BLaER1 treated with 17β-estradiol and CSF1 and Interleukin-3, amounts not matched to agents 10 nM and 100 nM (cell line): Measurements from ENCODE around the gene PDZD2.
A peak's percentile ranks its signal among the peaks of the same experiment; 100 is the strongest.

ENCODE experiments used
- H3K27ac ChIP-seq, 11 experiments: shearing (Covaris generic); formaldehyde crosslinking; 2 replicates each; pipeline ENCODE4 v1.8.1; 2022
- H3K27me3 ChIP-seq, 11 experiments: shearing (Covaris generic); formaldehyde crosslinking; 2 replicates each; pipeline ENCODE4 v1.8.1; 2022
- H3K36me3 ChIP-seq, 11 experiments: shearing (Covaris generic); formaldehyde crosslinking; 2 replicates each; pipeline ENCODE4 v1.8.1; 2022
- H3K4me1 ChIP-seq, 10 experiments: shearing (Covaris generic); formaldehyde crosslinking; 2 replicates each; pipeline ENCODE4 v1.8.1; 2022
- H3K4me2 ChIP-seq, 11 experiments: shearing (Covaris generic); formaldehyde crosslinking; 2 replicates each; pipeline ENCODE4 v1.8.1; 2022
- H3K4me3 ChIP-seq, 10 experiments: shearing (Covaris generic); formaldehyde crosslinking; 2 replicates each; pipeline ENCODE4 v1.8.1; 2022
- H3K9ac ChIP-seq, 11 experiments: shearing (Covaris generic); formaldehyde crosslinking; 2 replicates each; pipeline ENCODE4 v1.8.1; 2022
- H3K9me3 ChIP-seq, 11 experiments: shearing (Covaris generic); formaldehyde crosslinking; replicated peaks in 1 of 11; 2 replicates each; pipeline ENCODE4 v1.8.1; 2022
- H4K20me1 ChIP-seq, 11 experiments: shearing (Covaris generic); formaldehyde crosslinking; 2 replicates each; pipeline ENCODE4 v1.8.1; 2022
- Cebpa-rat ChIP-seq, 11 experiments: shearing (Covaris generic); IDR thresholded peaks; 2 replicates each; pipeline ENCODE4 v1.8.1; 2022

PDZD2 gene

DNA sequence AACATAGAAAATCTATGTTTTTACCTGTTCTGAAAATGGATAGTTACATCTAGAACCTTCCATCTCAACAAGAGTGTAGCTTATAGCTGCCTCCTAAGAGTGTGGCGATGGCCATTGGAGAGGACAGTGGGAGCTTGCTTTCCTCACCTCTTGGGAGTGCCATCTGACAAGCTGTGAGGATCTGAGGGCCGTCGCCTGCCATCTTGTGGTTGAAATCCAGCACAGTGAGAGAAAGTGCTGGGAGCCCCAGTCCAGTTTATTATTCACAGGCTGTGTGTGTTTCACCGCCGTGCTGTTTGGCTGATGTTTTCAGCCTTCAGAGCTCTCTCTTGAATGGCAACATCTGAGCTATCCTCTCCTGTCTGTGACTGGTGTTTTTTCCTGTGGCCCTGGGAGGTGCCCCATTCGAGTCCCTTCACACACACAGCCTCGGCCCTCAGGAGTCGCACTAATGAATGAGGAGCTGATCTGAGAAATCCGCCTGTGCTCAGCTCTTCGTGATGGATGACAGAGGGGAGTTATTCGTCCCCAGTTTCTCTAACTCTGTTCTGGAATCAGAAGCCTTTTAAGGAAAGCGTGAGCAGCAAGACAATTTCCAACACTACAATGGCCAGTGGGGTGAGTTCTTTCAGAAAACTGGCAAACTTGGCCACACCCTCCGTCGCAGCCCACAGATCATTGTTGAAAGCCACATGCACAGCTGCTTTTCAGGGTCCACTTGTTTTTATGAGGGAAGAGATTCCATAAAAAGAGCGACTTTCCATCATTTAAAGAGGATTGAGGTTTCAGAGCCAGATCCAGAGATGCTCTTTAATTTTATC lies 170.3 kb downstream of the PDZD2 start:
- Histone ChIP-seq H3K9ac (no peak overlapping the region), H3K36me3 (no peaks in the 10 kb centered on the region), H3K4me3 (no peak overlapping the region), H3K27me3 (no peaks in the 10 kb centered on the region), H3K9me3 (no peaks in the 10 kb centered on the region), H3K4me2 (no peak overlapping the region), H3K27ac (no peak overlapping the region), H3K4me1 (peaks cover 0 to 7% (median 0%) of the 10 kb centered on the region in 10 experiments; a peak in 1 of 20 replicates), H4K20me1 (no peaks in the 10 kb centered on the region)
- TF ChIP-seq Cebpa-rat (IDR thresholded peaks at IDR 0.05), result no peak

DNA sequence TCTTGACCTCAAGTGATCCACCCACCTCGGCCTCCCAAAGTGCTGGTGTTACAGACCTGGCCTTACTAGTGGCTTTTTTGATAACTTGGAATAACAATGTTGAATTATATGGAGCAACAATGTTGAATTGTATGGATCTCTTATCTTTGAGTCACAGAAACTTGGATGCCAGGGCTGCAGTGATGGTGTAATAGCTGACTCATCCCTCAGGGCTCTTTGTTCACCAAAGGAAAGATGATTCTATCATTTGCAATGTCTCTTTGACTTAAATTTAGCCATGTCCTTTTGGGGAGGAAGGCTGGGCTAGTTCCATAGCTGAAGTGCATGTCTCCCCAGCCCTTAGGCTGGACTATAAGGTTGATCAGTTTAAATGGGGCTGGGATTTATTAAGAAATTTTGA lies 172.3 kb downstream of the PDZD2 start:
- Histone ChIP-seq H3K36me3 (no peaks in the 10 kb centered on the region), H3K9ac (no peak overlapping the region), H3K4me1 (peaks cover 0 to 7% (median 0%) of the 10 kb centered on the region in 10 experiments; a peak in 1 of 20 replicates), H3K4me3 (no peak overlapping the region), H3K9me3 (no peaks in the 10 kb centered on the region), H3K27me3 (no peaks in the 10 kb centered on the region), H4K20me1 (no peaks in the 10 kb centered on the region), H3K4me2 (no peak overlapping the region), H3K27ac (no peak overlapping the region)
- no peak for TF ChIP-seq Cebpa-rat (IDR thresholded peaks at IDR 0.05)

DNA sequence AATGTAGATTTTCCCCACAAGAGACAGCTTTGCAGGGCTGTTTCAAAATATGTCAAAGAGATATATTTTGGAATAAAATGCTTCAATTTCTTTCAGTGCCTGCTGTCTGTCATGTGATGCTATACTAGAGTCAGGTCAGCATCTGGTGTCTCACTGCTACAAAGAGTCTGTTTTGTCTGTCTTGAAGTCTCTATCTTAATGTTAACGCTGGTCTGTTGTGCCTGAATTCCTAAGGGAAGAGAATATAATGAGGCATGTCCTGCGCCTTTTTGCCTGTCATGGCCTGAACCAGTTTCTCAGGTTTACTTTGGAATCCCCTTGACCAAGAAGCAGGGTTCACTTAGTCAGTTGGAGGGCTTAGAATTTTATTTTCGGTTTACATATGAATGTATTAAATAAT lies 176.4 kb downstream of the PDZD2 start:
- no peaks in the 10 kb centered on the region for H3K9me3 ChIP-seq
- H3K27ac ChIP-seq, result no peak overlapping the region
- peaks cover 0 to 7% (median 0%) of the 10 kb centered on the region in 10 experiments; a peak in 1 of 20 replicates for H3K4me1 ChIP-seq
- H3K36me3 ChIP-seq, result no peaks in the 10 kb centered on the region
- H3K27me3 ChIP-seq, result no peaks in the 10 kb centered on the region
- H3K9ac ChIP-seq, result no peak overlapping the region
- no peak overlapping the region for H3K4me3 ChIP-seq
- H3K4me2 ChIP-seq, result no peak overlapping the region
- TF ChIP-seq Cebpa-rat (IDR thresholded peaks at IDR 0.05), result no peak
- H4K20me1 ChIP-seq, result no peaks in the 10 kb centered on the region

DNA sequence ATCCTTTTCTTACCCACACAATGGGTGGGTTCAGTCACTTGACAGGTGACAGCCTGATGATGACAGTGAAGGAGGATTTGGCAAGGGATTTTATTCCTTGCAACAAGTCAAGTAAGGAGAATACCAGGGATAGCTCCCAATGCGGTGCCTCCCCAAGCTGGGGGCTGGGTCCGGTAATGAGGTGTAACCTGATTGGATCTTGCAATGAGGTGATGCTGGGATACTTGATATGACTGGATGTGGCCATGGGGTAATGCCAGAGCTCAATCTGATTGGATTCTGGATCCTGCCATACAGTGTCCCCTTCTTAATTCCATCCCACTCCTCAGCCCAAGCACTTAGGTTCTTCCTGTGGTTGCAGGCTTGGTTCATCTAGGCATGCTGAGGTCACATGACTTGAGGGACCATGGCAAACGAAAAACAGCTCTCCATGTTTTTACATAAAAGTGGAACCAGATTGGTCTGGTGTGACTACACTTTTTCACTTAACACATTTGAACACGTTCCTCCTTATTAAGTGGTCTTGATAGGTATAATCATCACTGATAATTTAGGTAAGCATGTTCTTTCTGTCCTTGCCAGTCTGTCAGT lies 181.1 kb downstream of the PDZD2 start:
- Histone ChIP-seq H3K4me3 (no peak overlapping the region), H3K9ac (no peak overlapping the region), H3K27ac (no peak overlapping the region), H3K9me3 (no peaks in the 10 kb centered on the region), H4K20me1 (no peaks in the 10 kb centered on the region), H3K36me3 (no peaks in the 10 kb centered on the region), H3K27me3 (no peaks in the 10 kb centered on the region), H3K4me1 (peaks cover 0 to 9% (median 0%) of the 10 kb centered on the region in 10 experiments; a peak in 5 of 20 replicates), H3K4me2 (no peak overlapping the region)
- no peak for TF ChIP-seq Cebpa-rat (IDR thresholded peaks at IDR 0.05)

DNA sequence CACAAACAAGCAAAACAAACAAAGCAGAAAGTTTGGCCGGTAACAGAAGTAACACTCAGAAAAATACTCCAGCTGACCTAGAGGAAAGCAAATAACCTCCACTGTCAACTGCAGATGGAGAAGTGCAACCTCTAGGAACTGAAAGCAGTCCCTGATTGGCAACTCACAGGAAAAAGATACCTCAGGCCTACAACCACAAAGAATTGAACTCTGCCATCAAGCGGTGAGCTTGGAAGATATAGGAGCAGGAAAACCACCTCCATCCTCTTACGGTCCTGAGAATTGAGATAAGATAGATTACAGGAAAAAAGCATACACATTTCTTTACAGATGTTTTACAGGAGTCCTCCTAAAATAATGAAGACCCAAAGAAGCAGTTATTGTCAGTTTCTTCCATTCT lies 184.5 kb downstream of the PDZD2 start:
- Histone ChIP-seq H3K27ac (no peak overlapping the region), H3K4me1 (peaks cover 0 to 9% (median 0%) of the 10 kb centered on the region in 10 experiments; a peak in 5 of 20 replicates), H3K27me3 (no peaks in the 10 kb centered on the region), H3K9me3 (peaks cover 3 to 7% (median 5%) of the 10 kb centered on the region in 11 experiments), H3K36me3 (no peaks in the 10 kb centered on the region; a peak in 1 of 22 replicates), H3K9ac (no peak overlapping the region), H3K4me3 (no peak overlapping the region), H4K20me1 (no peaks in the 10 kb centered on the region), H3K4me2 (peak overlapping the region in 1 of 11 experiments; percentile 26; a peak in 3 of 22 replicates)
- TF ChIP-seq Cebpa-rat (IDR thresholded peaks at IDR 0.05), result no peak

DNA sequence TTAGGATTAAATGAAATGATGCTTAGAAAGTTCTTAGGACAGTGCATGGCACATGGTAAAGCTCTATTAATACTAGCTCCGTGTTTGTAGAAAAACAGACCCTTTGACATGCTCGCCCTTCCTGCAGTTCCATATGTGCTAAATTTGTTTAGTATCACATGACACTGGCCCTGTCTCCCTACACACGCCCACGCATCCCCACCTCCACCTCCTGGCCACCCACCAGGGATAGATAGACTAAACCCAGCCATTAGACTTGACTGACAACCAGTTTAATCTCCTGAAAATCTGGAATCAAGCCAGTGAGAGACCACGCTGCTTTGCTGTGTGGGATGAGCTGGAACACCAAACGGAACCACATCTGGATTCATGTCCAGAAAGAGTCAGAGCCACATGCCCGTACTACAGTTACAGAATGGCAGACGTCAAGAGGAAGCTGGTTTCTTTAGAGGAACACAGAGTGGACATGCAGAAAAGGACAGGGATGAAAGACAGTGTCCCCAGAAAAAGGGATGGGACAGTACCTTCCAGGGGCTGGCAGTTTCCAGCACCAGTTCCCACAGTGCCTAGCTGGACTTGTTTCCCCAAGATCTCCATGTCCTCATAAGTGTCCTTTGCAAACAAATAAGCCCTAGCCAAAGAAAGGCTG lies 186.1 kb downstream of the PDZD2 start:
- Histone ChIP-seq H3K27me3 (no peaks in the 10 kb centered on the region), H3K9me3 (peaks cover 17 to 22% (median 20%) of the 10 kb centered on the region in 11 experiments), H3K4me3 (no peak overlapping the region), H3K4me2 (no peak overlapping the region), H3K36me3 (no peaks in the 10 kb centered on the region; a peak in 1 of 22 replicates), H3K4me1 (peaks cover 0 to 9% (median 0%) of the 10 kb centered on the region in 10 experiments; a peak in 5 of 20 replicates), H4K20me1 (no peaks in the 10 kb centered on the region), H3K9ac (no peak overlapping the region), H3K27ac (no peak overlapping the region)
- no peak for TF ChIP-seq Cebpa-rat (IDR thresholded peaks at IDR 0.05)

- H3K4me1 ChIP-seq, result peaks cover 0 to 9% (median 0%) of the 10 kb centered on the region in 10 experiments; a peak in 5 of 20 replicates
- no peak overlapping the region for H3K9ac ChIP-seq
- peaks cover 17 to 23% (median 21%) of the 10 kb centered on the region in 11 experiments for H3K9me3 ChIP-seq
- H3K36me3 ChIP-seq, result no peaks in the 10 kb centered on the region; a peak in 1 of 22 replicates
- no peaks in the 10 kb centered on the region for H3K27me3 ChIP-seq
- no peak overlapping the region for H3K4me2 ChIP-seq
- no peaks in the 10 kb centered on the region for H4K20me1 ChIP-seq
- no peak for TF ChIP-seq Cebpa-rat (IDR thresholded peaks at IDR 0.05)
- H3K27ac ChIP-seq, result no peak overlapping the region
- H3K4me3 ChIP-seq, result no peak overlapping the region
Observed at GRCh38 chr5:31825518-31826068, 186.7 kb downstream of the PDZD2 start.

- no peak overlapping the region for H3K9ac ChIP-seq
- no peaks in the 10 kb centered on the region; a peak in 1 of 22 replicates for H3K36me3 ChIP-seq
- H3K4me3 ChIP-seq, result no peak overlapping the region
- no peaks in the 10 kb centered on the region for H3K27me3 ChIP-seq
- peaks cover 0 to 9% (median 0%) of the 10 kb centered on the region in 10 experiments; a peak in 5 of 20 replicates for H3K4me1 ChIP-seq
- no peaks in the 10 kb centered on the region for H4K20me1 ChIP-seq
- no peak for TF ChIP-seq Cebpa-rat (IDR thresholded peaks at IDR 0.05)
- no peak overlapping the region for H3K4me2 ChIP-seq
- peaks cover 17 to 27% (median 22%) of the 10 kb centered on the region in 11 experiments for H3K9me3 ChIP-seq
- H3K27ac ChIP-seq, result no peak overlapping the region
Observed at GRCh38 chr5:31827867-31828266, 188.9 kb downstream of the PDZD2 start.

GRCh38 chr5:31832966-31833365 lies 194.0 kb downstream of the PDZD2 start:
- H3K4me1 ChIP-seq, result no peaks in the 10 kb centered on the region
- H3K27ac ChIP-seq, result no peak overlapping the region
- peaks cover 17 to 26% (median 20%) of the 10 kb centered on the region in 11 experiments for H3K9me3 ChIP-seq
- H3K36me3 ChIP-seq, result no peaks in the 10 kb centered on the region; a peak in 1 of 22 replicates
- no peak overlapping the region for H3K4me2 ChIP-seq
- no peak for TF ChIP-seq Cebpa-rat (IDR thresholded peaks at IDR 0.05)
- H4K20me1 ChIP-seq, result no peaks in the 10 kb centered on the region
- H3K27me3 ChIP-seq, result no peaks in the 10 kb centered on the region
- H3K9ac ChIP-seq, result no peak overlapping the region
- no peak overlapping the region for H3K4me3 ChIP-seq
